HG03108 (cell line): ENCODE results near the gene ZNF521.

Source experiments
- ATAC-seq: cut with Tn5 transposase; IDR thresholded peaks from one replicate; pipeline ENCODE4 v1.9.1; 2021; ENCODE audit warnings: moderate library complexity; ENCODE audit not compliant: unreplicated experiment

ZNF521 gene

GRCh38 chr18:25089470-25089869, 262.5 kb downstream of the ZNF521 start:
- no peak for ATAC-seq

- no peak for ATAC-seq
These were observed 265.1 kb downstream of the ZNF521 start for GRCh38 chr18:25086876-25087275.

- ATAC-seq, result no peak
These were observed 271.0 kb downstream of the ZNF521 start for GRCh38 chr18:25081001-25081400.

GRCh38 chr18:25080211-25080610, 271.8 kb downstream of the ZNF521 start:
- no peak for ATAC-seq

GRCh38 chr18:25077944-25078723, 273.8 kb downstream of the ZNF521 start:
- ATAC-seq, result no peak

GRCh38 chr18:25077038-25077943, 274.7 kb downstream of the ZNF521 start:
- ATAC-seq, result no peak

- ATAC-seq, result no peak
These were observed 276.2 kb downstream of the ZNF521 start for GRCh38 chr18:25075783-25076182.

GRCh38 chr18:25075331-25075730, 276.6 kb downstream of the ZNF521 start:
- no peak for ATAC-seq

- ATAC-seq, result no peak
These were observed 277.0 kb downstream of the ZNF521 start for GRCh38 chr18:25074925-25075324.

GRCh38 chr18:25072205-25072604, 279.8 kb downstream of the ZNF521 start:
- ATAC-seq, result no peak

GRCh38 chr18:25067275-25068025, 284.5 kb downstream of the ZNF521 start:
- no peak for ATAC-seq

- ATAC-seq, result no peak
These were observed 285.4 kb downstream of the ZNF521 start for GRCh38 chr18:25066516-25066915.

GRCh38 chr18:25062720-25063119, 289.2 kb downstream of the ZNF521 start:
- ATAC-seq, result no peak

GRCh38 chr18:25061395-25061794, 290.6 kb downstream of the ZNF521 start:
- no peak for ATAC-seq

GRCh38 chr18:25058521-25058920, 293.4 kb downstream of the ZNF521 start:
- ATAC-seq, result no peak

GRCh38 chr18:25057491-25058050, 294.4 kb downstream of the ZNF521 start:
- no peak for ATAC-seq

GRCh38 chr18:25056429-25056828, 295.5 kb downstream of the ZNF521 start:
- no peak for ATAC-seq

GRCh38 chr18:25055076-25055475, 296.9 kb downstream of the ZNF521 start:
- no peak for ATAC-seq

GRCh38 chr18:25053466-25053865, 298.5 kb downstream of the ZNF521 start:
- ATAC-seq, result no peak

- no peak for ATAC-seq
These were observed 299.4 kb downstream of the ZNF521 start for GRCh38 chr18:25052511-25052921.

GRCh38 chr18:25050605-25051004, 301.4 kb downstream of the ZNF521 start:
- no peak for ATAC-seq
